Panc1 (cell line): Measurements from ENCODE around the gene CLNK. TPM values are rescaled to one million over a fixed set of nuclear protein-coding genes. Genes with fewer than 3 reads are reported as not detected.

Source experiments
- ATAC-seq: fragments of 200-7000 bp; cut with Tn5 transposase; 2 replicates; pipeline ENCODE4 v1.9.1; 2020; ENCODE audit warnings: mild to moderate bottlenecking, moderate library complexity
- BruUV-seq: library from RNA; stranded (reverse); fragments of 400-500 nt; replicated peaks from 2 replicates; lab custom pipeline; 2021; lab: Mats Ljungman, UMichigan
- CTCF ChIA-PET: fragments of 300-600 bp; sonication (Branson Sonifier 250); formaldehyde crosslinking; loops from one replicate; lab custom pipeline; 2022; ENCODE audit warnings: antibody characterized with exemption; lab: Charles Lee
- POLR2A ChIA-PET: fragments of 300-600 bp; sonication (Branson Sonifier 250); formaldehyde crosslinking; loops from one replicate; lab custom pipeline; 2022; ENCODE audit warnings: antibody characterized with exemption; lab: Charles Lee
- DNase-seq: peaks from one replicate; pipeline ENCODE4 v3.0.0-alpha.2; 2010; ENCODE audit warnings: low read depth, low spot score
- H3K27ac ChIP-seq: 2 replicates; pipeline ENCODE4 v1.5.1; 2011; ENCODE audit warnings: mild to moderate bottlenecking, low read length, inconsistent platforms
- H3K27me3 ChIP-seq: fragments of 200-500 bp; sonication (Bioruptor generic); 2 replicates; pipeline ENCODE4 v1.6.0; 2014; ENCODE audit warnings: low read length, inconsistent platforms; ENCODE audit not compliant: control insufficient read depth, insufficient read depth
- H3K36me3 ChIP-seq: fragments of 200-500 bp; sonication (Bioruptor generic); 2 replicates; pipeline ENCODE4 v1.5.1; 2014; ENCODE audit warnings: inconsistent platforms, mild to moderate bottlenecking, low read length, moderate library complexity; ENCODE audit not compliant: control insufficient read depth, insufficient read depth
- H3K4me1 ChIP-seq: 2 replicates; pipeline ENCODE4 v1.5.1; 2011; ENCODE audit warnings: inconsistent platforms, mild to moderate bottlenecking, low read length, moderate library complexity; ENCODE audit not compliant: control insufficient read depth, insufficient read depth
- H3K4me3 ChIP-seq, 2 experiments: 2 replicates each; pipeline ENCODE4 v1.5.1; 2011 to 2012; ENCODE audit warnings: low read depth in 2 of 2, low read length in 2 of 2, mild to moderate bottlenecking in 2 of 2, inconsistent platforms in 1 of 2, moderate library complexity in 1 of 2
- H3K9me3 ChIP-seq: fragments of 200-500 bp; sonication (Bioruptor generic); 2 replicates; pipeline ENCODE4 v1.5.1; 2014; ENCODE audit warnings: low read depth, mild to moderate bottlenecking, inconsistent platforms, low read length, moderate library complexity; ENCODE audit not compliant: control insufficient read depth, insufficient read depth
- CTCF ChIP-seq: fragments of 450-650 bp; IDR thresholded peaks from 2 replicates; pipeline ENCODE4 v1.5.1; 2017; ENCODE audit warnings: mild to moderate bottlenecking
- POLR2AphosphoS5 ChIP-seq: IDR thresholded peaks from 2 replicates; pipeline ENCODE4 v1.6.1; 2012; ENCODE audit warnings: mild to moderate bottlenecking, low read depth, low read length, moderate library complexity
- REST ChIP-seq, 2 experiments: IDR thresholded peaks; 2 replicates each; pipeline ENCODE4 v1.6.1; 2011 to 2012; ENCODE audit warnings: low read depth in 2 of 2, control low read depth in 1 of 2, low read length in 1 of 2, mild to moderate bottlenecking in 1 of 2, moderate library complexity in 1 of 2; ENCODE audit not compliant: insufficient read depth in 1 of 2
- SIN3A ChIP-seq: IDR thresholded peaks from 2 replicates; pipeline ENCODE4 v1.6.1; 2012; ENCODE audit warnings: low read depth, mild to moderate bottlenecking, low read length, moderate library complexity, borderline replicate concordance; ENCODE audit not compliant: insufficient read depth
- TCF7L2 ChIP-seq: IDR thresholded peaks from 2 replicates; pipeline ENCODE4 v1.6.1; 2011; ENCODE audit warnings: mild to moderate bottlenecking, low read depth, low read length, inconsistent platforms
- in situ Hi-C: cut with HindIII; loops from 2 replicates; pipeline ENCODE4 v1.10.0; 2016; ENCODE audit warnings: low sequenced_read_pairs, low pct_unique_long_range_greater_than_20kb
- intact Hi-C: fragments of 100-400 bp; cut with micrococcal nuclease; formaldehyde crosslinking; loops from one replicate; pipeline ENCODE4 v1.10.0; 2022; ENCODE audit not compliant: unreplicated experiment
- total RNA-seq: library from RNA; stranded (reverse); gene quantifications from one replicate; pipeline ENCODE4 v1.2.1, GENCODE V29; 2021; ENCODE audit not compliant: unreplicated experiment

Gene CLNK
- total RNA-seq, 1 experiment from 2014 or later = not detected

- in situ Hi-C loops (no loop called here), intact Hi-C loops (no loop called here)
- H3K4me3 ChIP-seq = no peak overlapping the region
- H3K9me3 ChIP-seq = no peaks in the 10 kb centered on the region
- no peaks in the 10 kb centered on the region for H3K27me3 ChIP-seq
- ATAC-seq (no peak), DNase-seq (no peak)
- no peaks in the 10 kb centered on the region for H3K4me1 ChIP-seq
- H3K27ac ChIP-seq = no peak overlapping the region
- BruUV-seq = no TSS peak
- CTCF ChIA-PET = no interaction called here
- POLR2A ChIA-PET = no interaction called here
- H3K36me3 ChIP-seq = no peaks in the 10 kb centered on the region
- TF ChIP-seq REST (IDR thresholded peaks at IDR 0.05; ENCODE audit: insufficient read depth in 1 of 2, low read depth in 2 of 2, low read length in 1 of 2) (no peak), POLR2AphosphoS5 (no peak)
These were observed 27.6 kb downstream of the CLNK start for GRCh38 chr4:10656988-10657387.

GRCh38 chr4:10656420-10656819 is 28.1 kb downstream of the CLNK start:
- no peaks in the 10 kb centered on the region for H3K36me3 ChIP-seq
- intact Hi-C loops (no loop called here), in situ Hi-C loops (no loop called here)
- BruUV-seq = no TSS peak
- TF ChIP-seq CTCF (no peak), REST (IDR thresholded peaks at IDR 0.05; ENCODE audit: insufficient read depth in 1 of 2, low read depth in 2 of 2, low read length in 1 of 2) (no peak), POLR2AphosphoS5 (no peak), SIN3A (no peak), TCF7L2 (no peak)
- no peak overlapping the region for H3K27ac ChIP-seq
- H3K4me3 ChIP-seq = no peak overlapping the region
- CTCF ChIA-PET = interaction anchor here (0.7 kb wide), 1 partner anchor 1249 kb away, joined by 8 read pairs; no protein-coding TSS in a partner anchor
- no peaks in the 10 kb centered on the region for H3K9me3 ChIP-seq
- DNase-seq (no peak), ATAC-seq (no peak)
- H3K4me1 ChIP-seq = no peaks in the 10 kb centered on the region
- H3K27me3 ChIP-seq = no peaks in the 10 kb centered on the region
- POLR2A ChIA-PET = no interaction called here
